Skin epidermis (tissue), 12 donors: ENCODE data around the gene P3H2.
"Not testable (repeated sequence)": the region's sequence is repeated elsewhere in the genome, so short reads cannot be mapped to it uniquely, and the experiment has no call there.

Experiments used
- H3K27ac ChIP-seq, 21 experiments: fragments of 200-600 bp; sonication (generic) in 11 of 21; one replicate each; pipeline ENCODE4 v1.5.0; 2020; ENCODE audit warnings: mild to moderate bottlenecking in 3 of 21, inconsistent platforms in 2 of 21, moderate library complexity in 2 of 21
- H3K4me3 ChIP-seq, 7 experiments: fragments of 200-600 bp; sonication (generic) in 2 of 7; one replicate each; pipeline ENCODE4 v1.5.0; 2020; ENCODE audit warnings: inconsistent platforms in 2 of 7, mild to moderate bottlenecking in 2 of 7, moderate library complexity in 1 of 7

P3H2 gene

GRCh38 chr3:189962466-189962865 is 158.2 kb downstream of the P3H2 start:
- Histone ChIP-seq H3K27ac (no peak overlapping the region), H3K4me3 (no peak overlapping the region)

- Histone ChIP-seq H3K4me3 (no peak overlapping the region), H3K27ac (no peak overlapping the region)
Observed at GRCh38 chr3:189961522-189962161, 159.1 kb downstream of the P3H2 start.

GRCh38 chr3:189961086-189961485 is 159.6 kb downstream of the P3H2 start:
- H3K4me3 ChIP-seq, H3K27ac ChIP-seq: not testable (repeated sequence)

- H3K4me3 ChIP-seq: no peak overlapping the region
- H3K27ac ChIP-seq: peak overlapping the region in 14 of 21 experiments; percentile 9 to 79 (median 54)
Observed at GRCh38 chr3:189954733-189955665, 165.7 kb downstream of the P3H2 start.

- no peak overlapping the region for H3K4me3 ChIP-seq
Observed at GRCh38 chr3:189953551-189953950, 167.1 kb downstream of the P3H2 start.

GRCh38 chr3:189952272-189952671 is 168.4 kb downstream of the P3H2 start:
- no peak overlapping the region for H3K4me3 ChIP-seq
- no peak overlapping the region for H3K27ac ChIP-seq

More at GRCh38 chr3:189953551-189953950, 167.1 kb downstream of the P3H2 start:
- H3K27ac ChIP-seq: peak overlapping the region in 7 of 21 experiments; percentile 19 to 79 (median 26)

GRCh38 chr3:189950258-189950657 is 170.4 kb downstream of the P3H2 start:
- Histone ChIP-seq H3K4me3 (no peak overlapping the region), H3K27ac (peak overlapping the region in 2 of 21 experiments; percentile 5 to 12)

GRCh38 chr3:189949580-189949979 is 171.1 kb downstream of the P3H2 start:
- Histone ChIP-seq H3K27ac (peak overlapping the region in 3 of 21 experiments; percentile 5 to 13 (median 12)), H3K4me3 (no peak overlapping the region)

- no peak overlapping the region for H3K4me3 ChIP-seq
- no peak overlapping the region for H3K27ac ChIP-seq
Observed at GRCh38 chr3:189948724-189949045, 172.0 kb downstream of the P3H2 start.

GRCh38 chr3:189947948-189948723 is 172.6 kb downstream of the P3H2 start:
- peak overlapping the region in 11 of 21 experiments; percentile 3 to 71 (median 35) for H3K27ac ChIP-seq
- no peak overlapping the region for H3K4me3 ChIP-seq

GRCh38 chr3:189947068-189947467 is 173.6 kb downstream of the P3H2 start:
- Histone ChIP-seq H3K27ac (peak overlapping the region in 10 of 21 experiments; percentile 14 to 71 (median 38)), H3K4me3 (no peak overlapping the region)

- H3K27ac ChIP-seq: peak overlapping the region in 7 of 21 experiments; percentile 14 to 71 (median 40)
- H3K4me3 ChIP-seq: no peak overlapping the region
Observed at GRCh38 chr3:189945935-189946709, 174.6 kb downstream of the P3H2 start.

GRCh38 chr3:189944285-189945145 is 176.2 kb downstream of the P3H2 start:
- no peak overlapping the region for H3K4me3 ChIP-seq
- peak overlapping the region in 20 of 21 experiments; percentile 36 to 87 (median 74) for H3K27ac ChIP-seq

GRCh38 chr3:189942948-189943347 is 177.7 kb downstream of the P3H2 start:
- peak overlapping the region in 19 of 21 experiments; percentile 20 to 87 (median 71) for H3K27ac ChIP-seq

GRCh38 chr3:189941679-189942078 is 179.0 kb downstream of the P3H2 start:
- no peak overlapping the region for H3K4me3 ChIP-seq
- H3K27ac ChIP-seq: peak overlapping the region in 16 of 21 experiments; percentile 8 to 87 (median 67)

More at GRCh38 chr3:189942948-189943347, 177.7 kb downstream of the P3H2 start:
- H3K4me3 ChIP-seq: no peak overlapping the region

- Histone ChIP-seq H3K27ac (peak overlapping the region in 17 of 21 experiments; percentile 8 to 87 (median 65)), H3K4me3 (no peak overlapping the region)
Observed at GRCh38 chr3:189941125-189941524, 179.6 kb downstream of the P3H2 start.

GRCh38 chr3:189937302-189938127 is 183.2 kb downstream of the P3H2 start:
- H3K27ac ChIP-seq: peak overlapping the region in 15 of 21 experiments; percentile 13 to 69 (median 47)

More at GRCh38 chr3:189937302-189938127, 183.2 kb downstream of the P3H2 start:
- H3K4me3 ChIP-seq: no peak overlapping the region
